ENCODE results near the gene CXCL12.

CXCL12 gene

DNA sequence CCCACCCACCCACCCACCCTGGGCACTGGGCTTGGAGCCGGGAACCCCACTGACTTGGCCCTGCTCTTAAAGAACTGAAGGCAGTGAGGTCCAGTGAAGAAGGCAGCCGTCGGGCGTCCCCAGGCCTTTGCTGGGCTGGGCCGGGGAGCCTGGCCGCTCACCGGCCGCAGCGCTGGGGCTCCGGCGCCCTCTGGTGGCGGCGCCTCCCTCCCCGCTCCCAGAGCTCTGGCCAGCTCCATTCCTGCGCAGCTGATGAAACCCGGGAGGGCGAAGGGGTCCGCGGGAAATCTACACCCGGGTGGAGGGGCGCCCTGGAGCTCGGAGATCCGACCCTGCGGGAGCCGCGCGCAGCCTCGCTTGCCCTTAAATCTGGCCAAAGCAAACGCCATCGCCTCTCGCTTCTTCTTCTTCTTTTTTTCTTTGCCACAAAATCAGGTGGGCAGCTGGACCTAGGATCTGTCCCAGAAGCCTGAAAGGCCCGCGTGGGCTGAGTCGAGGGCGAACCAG is 1.7 kb upstream of the CXCL12 start:
- WGBS, 2 experiments: 5% methylated on average over 35 of the region's 35 CpGs
- Histone ChIP-seq H3K4me3 (ENCODE audit: insufficient read depth, low read depth, low read length) (no peak overlapping the region), H3K4me1 (ENCODE audit: control insufficient read depth, insufficient read depth, low read length) (peaks cover 18% of the 10 kb centered on the region), H3K9me3 (ENCODE audit: control insufficient read depth, low read length) (no peaks in the 10 kb centered on the region), H3K36me3 (ENCODE audit: control insufficient read depth, insufficient read depth, low read length) (no peaks in the 10 kb centered on the region), H3K27me3 (ENCODE audit: control insufficient read depth, insufficient read depth, low read length, poor library complexity, severe bottlenecking) (peaks cover 57% of the 10 kb centered on the region), H3K27ac (ENCODE audit: insufficient read depth, low read depth, low read length, poor library complexity, severe bottlenecking) (no peak overlapping the region)

GRCh38 chr10:44385696-44386441 is 972 bp upstream of the CXCL12 start:
- 20 to 25% methylated on average over 50 of the region's 50 CpGs for WGBS, 2 experiments
- peak overlapping the region; percentile 38 for H3K4me3 ChIP-seq (ENCODE audit: insufficient read depth, low read depth, low read length)

DNA sequence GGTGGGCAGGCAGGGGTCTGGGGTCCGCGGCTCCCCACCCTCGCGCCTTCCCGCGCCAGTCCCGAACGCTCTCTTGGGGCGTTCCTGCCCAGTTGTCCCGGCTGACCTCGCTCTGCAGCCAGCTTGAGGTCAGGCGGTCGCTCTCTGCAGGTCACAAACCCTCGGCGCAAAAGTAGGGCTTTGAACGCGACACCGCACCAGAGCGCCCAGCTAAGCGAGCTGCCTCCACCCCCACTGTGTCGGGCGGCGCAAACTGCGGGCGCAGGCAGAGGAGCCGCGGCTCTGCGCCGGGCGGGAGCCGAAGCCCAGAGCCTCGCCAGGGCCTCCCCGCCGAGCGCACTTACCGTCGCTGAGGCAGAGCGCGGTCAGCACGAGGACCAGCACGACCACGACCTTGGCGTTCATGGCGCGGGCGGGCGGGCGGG is 284 bp downstream of the CXCL12 start:
- H3K9me3 ChIP-seq (ENCODE audit: control insufficient read depth, low read length): no peaks in the 10 kb centered on the region
- 0 to 1% methylated on average over 48 of the region's 48 CpGs for WGBS, 2 experiments
- peaks cover 57% of the 10 kb centered on the region for H3K27me3 ChIP-seq (ENCODE audit: control insufficient read depth, insufficient read depth, low read length, poor library complexity, severe bottlenecking)
- H3K4me3 ChIP-seq (ENCODE audit: insufficient read depth, low read depth, low read length): peak overlapping the region; percentile 43
- H3K27ac ChIP-seq (ENCODE audit: insufficient read depth, low read depth, low read length, poor library complexity, severe bottlenecking): no peak overlapping the region
- H3K36me3 ChIP-seq (ENCODE audit: control insufficient read depth, insufficient read depth, low read length): no peaks in the 10 kb centered on the region
- peaks cover 18% of the 10 kb centered on the region for H3K4me1 ChIP-seq (ENCODE audit: control insufficient read depth, insufficient read depth, low read length)

More at GRCh38 chr10:44385696-44386441, 972 bp upstream of the CXCL12 start:
- no peak overlapping the region for H3K27ac ChIP-seq (ENCODE audit: insufficient read depth, low read depth, low read length, poor library complexity, severe bottlenecking)
- no peaks in the 10 kb centered on the region for H3K36me3 ChIP-seq (ENCODE audit: control insufficient read depth, insufficient read depth, low read length)
- no peaks in the 10 kb centered on the region for H3K9me3 ChIP-seq (ENCODE audit: control insufficient read depth, low read length)
- H3K27me3 ChIP-seq (ENCODE audit: control insufficient read depth, insufficient read depth, low read length, poor library complexity, severe bottlenecking): peaks cover 57% of the 10 kb centered on the region
- H3K4me1 ChIP-seq (ENCODE audit: control insufficient read depth, insufficient read depth, low read length): peaks cover 18% of the 10 kb centered on the region

DNA sequence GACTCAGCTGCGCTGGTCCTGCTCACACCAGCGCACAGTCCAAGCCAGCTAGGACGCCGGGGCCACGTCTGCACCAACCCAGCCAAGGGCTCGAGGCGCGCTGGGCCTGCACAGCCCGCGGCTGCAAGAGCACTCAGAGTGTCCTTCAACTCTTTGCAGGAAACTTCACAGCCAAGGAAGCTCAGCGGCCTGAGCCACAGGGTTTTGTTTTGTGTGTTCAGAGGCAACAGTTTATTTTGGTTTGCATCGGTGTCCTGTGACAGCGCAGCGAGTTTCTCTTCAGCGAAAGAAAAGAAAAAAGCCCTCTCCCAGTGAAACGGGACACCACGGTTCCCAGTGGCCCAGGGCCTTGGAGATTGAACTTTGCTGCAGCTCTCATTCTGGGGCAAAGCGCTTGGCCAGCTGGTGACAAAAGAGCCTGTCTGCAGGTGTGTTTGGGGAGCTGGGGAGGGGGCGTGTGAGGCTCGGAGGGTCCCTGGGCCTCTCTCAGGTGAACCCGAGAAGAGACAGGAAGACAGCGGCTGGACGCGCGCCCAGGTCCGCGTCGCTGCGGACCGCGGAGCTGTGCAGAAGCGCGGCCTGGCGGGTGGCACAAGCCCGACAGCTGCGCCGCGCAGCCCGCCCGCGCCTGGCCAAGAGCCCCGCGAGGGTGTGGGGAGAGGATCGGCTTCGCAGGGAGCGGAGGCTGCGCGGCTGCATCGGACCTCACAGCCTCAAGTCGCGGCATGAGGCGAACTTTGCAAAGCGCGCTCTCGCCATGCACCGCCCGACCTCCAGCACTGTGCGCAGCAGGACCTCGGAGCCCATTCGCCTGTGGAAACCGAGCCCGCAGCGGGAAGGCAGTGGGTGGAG is 922 bp downstream of the CXCL12 start:
- Histone ChIP-seq H3K27ac (ENCODE audit: insufficient read depth, low read depth, low read length, poor library complexity, severe bottlenecking) (no peak overlapping the region), H3K9me3 (ENCODE audit: control insufficient read depth, low read length) (no peaks in the 10 kb centered on the region), H3K4me1 (ENCODE audit: control insufficient read depth, insufficient read depth, low read length) (peaks cover 18% of the 10 kb centered on the region), H3K4me3 (ENCODE audit: insufficient read depth, low read depth, low read length) (peak overlapping the region; percentile 43), H3K27me3 (ENCODE audit: control insufficient read depth, insufficient read depth, low read length, poor library complexity, severe bottlenecking) (peaks cover 57% of the 10 kb centered on the region), H3K36me3 (ENCODE audit: control insufficient read depth, insufficient read depth, low read length) (no peaks in the 10 kb centered on the region)
- WGBS, 2 experiments: 1% methylated on average over 63 of the region's 63 CpGs

- Histone ChIP-seq H3K27me3 (ENCODE audit: control insufficient read depth, insufficient read depth, low read length, poor library complexity, severe bottlenecking) (peaks cover 57% of the 10 kb centered on the region), H3K9me3 (ENCODE audit: control insufficient read depth, low read length) (no peaks in the 10 kb centered on the region), H3K4me1 (ENCODE audit: control insufficient read depth, insufficient read depth, low read length) (peaks cover 18% of the 10 kb centered on the region), H3K4me3 (ENCODE audit: insufficient read depth, low read depth, low read length) (no peak overlapping the region), H3K36me3 (ENCODE audit: control insufficient read depth, insufficient read depth, low read length) (no peaks in the 10 kb centered on the region), H3K27ac (ENCODE audit: insufficient read depth, low read depth, low read length, poor library complexity, severe bottlenecking) (no peak overlapping the region)
- WGBS, 2 experiments: 15 to 22% methylated on average over 15 of the region's 15 CpGs
These were observed 1.7 kb downstream of the CXCL12 start for GRCh38 chr10:44382981-44383748.

- Histone ChIP-seq H3K36me3 (ENCODE audit: control insufficient read depth, insufficient read depth, low read length) (no peaks in the 10 kb centered on the region), H3K4me1 (ENCODE audit: control insufficient read depth, insufficient read depth, low read length) (peaks cover 18% of the 10 kb centered on the region), H3K27ac (ENCODE audit: insufficient read depth, low read depth, low read length, poor library complexity, severe bottlenecking) (no peak overlapping the region), H3K9me3 (ENCODE audit: control insufficient read depth, low read length) (no peaks in the 10 kb centered on the region), H3K27me3 (ENCODE audit: control insufficient read depth, insufficient read depth, low read length, poor library complexity, severe bottlenecking) (peaks cover 56% of the 10 kb centered on the region), H3K4me3 (ENCODE audit: insufficient read depth, low read depth, low read length) (no peak overlapping the region)
- WGBS, 2 experiments: 6% methylated on average over 10 of the region's 10 CpGs
These were observed 2.6 kb downstream of the CXCL12 start for GRCh38 chr10:44382131-44382858.

GRCh38 chr10:44380829-44381600 is 3.9 kb downstream of the CXCL12 start:
- H3K4me3 ChIP-seq (ENCODE audit: insufficient read depth, low read depth, low read length): no peak overlapping the region
- peaks cover 18% of the 10 kb centered on the region for H3K4me1 ChIP-seq (ENCODE audit: control insufficient read depth, insufficient read depth, low read length)
- 89 to 93% methylated on average over 7 of the region's 8 CpGs for WGBS, 2 experiments
- no peak overlapping the region for H3K27ac ChIP-seq (ENCODE audit: insufficient read depth, low read depth, low read length, poor library complexity, severe bottlenecking)
- H3K36me3 ChIP-seq (ENCODE audit: control insufficient read depth, insufficient read depth, low read length): no peaks in the 10 kb centered on the region
- H3K27me3 ChIP-seq (ENCODE audit: control insufficient read depth, insufficient read depth, low read length, poor library complexity, severe bottlenecking): peaks cover 43% of the 10 kb centered on the region
- no peaks in the 10 kb centered on the region for H3K9me3 ChIP-seq (ENCODE audit: control insufficient read depth, low read length)

- no peak overlapping the region for H3K27ac ChIP-seq (ENCODE audit: insufficient read depth, low read depth, low read length, poor library complexity, severe bottlenecking)
- peaks cover 12% of the 10 kb centered on the region for H3K4me1 ChIP-seq (ENCODE audit: control insufficient read depth, insufficient read depth, low read length)
- H3K27me3 ChIP-seq (ENCODE audit: control insufficient read depth, insufficient read depth, low read length, poor library complexity, severe bottlenecking): peaks cover 32% of the 10 kb centered on the region
- H3K9me3 ChIP-seq (ENCODE audit: control insufficient read depth, low read length): no peaks in the 10 kb centered on the region
- no peaks in the 10 kb centered on the region for H3K36me3 ChIP-seq (ENCODE audit: control insufficient read depth, insufficient read depth, low read length)
- WGBS, 2 experiments: 89 to 96% methylated on average over 4 of the region's 4 CpGs
- H3K4me3 ChIP-seq (ENCODE audit: insufficient read depth, low read depth, low read length): no peak overlapping the region
These were observed 5.0 kb downstream of the CXCL12 start for GRCh38 chr10:44379907-44380306.

DNA sequence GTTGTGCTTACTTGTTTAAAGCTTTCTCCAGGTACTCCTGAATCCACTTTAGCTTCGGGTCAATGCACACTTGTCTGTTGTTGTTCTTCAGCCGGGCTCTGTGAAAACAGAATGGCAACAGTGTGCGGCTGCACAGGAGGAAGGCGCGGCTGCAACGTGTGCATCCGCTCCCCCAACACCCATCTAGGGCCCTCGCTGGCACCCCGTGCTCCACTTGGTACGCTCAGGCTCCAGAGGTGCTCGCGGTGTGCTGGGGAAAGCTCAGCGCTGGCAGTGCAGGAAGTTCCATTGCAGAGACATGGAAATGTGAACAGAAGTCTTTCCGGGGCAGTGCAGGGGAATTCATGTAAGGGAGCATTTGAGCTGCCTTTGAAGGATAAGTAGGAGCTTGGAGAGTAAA is 6.3 kb downstream of the CXCL12 start:
- H3K4me3 ChIP-seq (ENCODE audit: insufficient read depth, low read depth, low read length): no peak overlapping the region
- H3K36me3 ChIP-seq (ENCODE audit: control insufficient read depth, insufficient read depth, low read length): no peaks in the 10 kb centered on the region
- no peak overlapping the region for H3K27ac ChIP-seq (ENCODE audit: insufficient read depth, low read depth, low read length, poor library complexity, severe bottlenecking)
- peaks cover 19% of the 10 kb centered on the region for H3K27me3 ChIP-seq (ENCODE audit: control insufficient read depth, insufficient read depth, low read length, poor library complexity, severe bottlenecking)
- WGBS, 2 experiments: 93 to 98% methylated on average over 14 of the region's 14 CpGs
- peaks cover 12% of the 10 kb centered on the region for H3K4me1 ChIP-seq (ENCODE audit: control insufficient read depth, insufficient read depth, low read length)
- H3K9me3 ChIP-seq (ENCODE audit: control insufficient read depth, low read length): no peaks in the 10 kb centered on the region

Measured in ectodermal cell (in vitro differentiated cells).